Hematopoietic multipotent progenitor cell (in vitro differentiated cells): Measurements from ENCODE around the gene SLC38A11. TPM values are rescaled to one million over a fixed set of nuclear protein-coding genes. Genes with fewer than 3 reads are reported as not detected.
"Not testable (repeated sequence)": the region's sequence is repeated elsewhere in the genome, so short reads cannot be mapped to it uniquely, and the experiment has no call there.

ENCODE experiments used
- DNase-seq, 3 donors: peaks; one replicate each; pipeline ENCODE4 v3.0.0-alpha.2; 2011 to 2015; ENCODE audit warnings: low read depth in 2 of 3, low spot score in 2 of 3
- total RNA-seq: library from RNA; depleted of rRNA; stranded (reverse); fragments of >200 nt; gene quantifications from one replicate; pipeline ENCODE4 v1.2.3, GENCODE V29; 2012

Gene SLC38A11
- total RNA-seq = not detected

- peak in 1 of 3 donors; percentile 16 for DNase-seq
Observed at GRCh38 chr2:164954954-164955701, at the start of gene SLC38A11. Gene SLC38A11, minus strand, starts transcription at chr2:164955525. Its CDS starts 278 bp downstream, at chr2:164955247.

- no peak for DNase-seq
Observed at GRCh38 chr2:165003443-165004130, 48.3 kb upstream of the SLC38A11 start.

- DNase-seq = no peak
Observed at GRCh38 chr2:165002638-165003037, 47.3 kb upstream of the SLC38A11 start.

GRCh38 chr2:164994664-164995299 is 39.5 kb upstream of the SLC38A11 start:
- not testable (repeated sequence) for DNase-seq

- DNase-seq = no peak
Observed at GRCh38 chr2:164993287-164994016, 38.1 kb upstream of the SLC38A11 start.

GRCh38 chr2:164992818-164993217 is 37.5 kb upstream of the SLC38A11 start:
- peak; percentile 16 to 89 (median 75) for DNase-seq

GRCh38 chr2:164992093-164992454 is 36.7 kb upstream of the SLC38A11 start:
- DNase-seq = not testable (repeated sequence)

GRCh38 chr2:164991361-164992092 is 36.2 kb upstream of the SLC38A11 start:
- DNase-seq = not testable (repeated sequence)

GRCh38 chr2:164990953-164991352 is 35.6 kb upstream of the SLC38A11 start:
- DNase-seq = not testable (repeated sequence)

- not testable (repeated sequence) for DNase-seq
Observed at GRCh38 chr2:164988805-164989204, 33.5 kb upstream of the SLC38A11 start.

- not testable (repeated sequence) for DNase-seq
Observed at GRCh38 chr2:164986027-164986426, 30.7 kb upstream of the SLC38A11 start.

GRCh38 chr2:164984428-164984827 is 29.1 kb upstream of the SLC38A11 start:
- DNase-seq = no peak

GRCh38 chr2:164981217-164981990 is 26.1 kb upstream of the SLC38A11 start:
- DNase-seq = no peak

GRCh38 chr2:164980688-164981087 is 25.4 kb upstream of the SLC38A11 start:
- DNase-seq = not testable (repeated sequence)

GRCh38 chr2:164979113-164979512 is 23.8 kb upstream of the SLC38A11 start:
- no peak for DNase-seq

- not testable (repeated sequence) for DNase-seq
Observed at GRCh38 chr2:164976875-164977470, 21.6 kb upstream of the SLC38A11 start.

- no peak for DNase-seq
Observed at GRCh38 chr2:164976301-164976700, 21.0 kb upstream of the SLC38A11 start.

GRCh38 chr2:164975891-164976290 is 20.6 kb upstream of the SLC38A11 start:
- DNase-seq = peak in 1 of 3 donors; percentile 29

- no peak for DNase-seq
Observed at GRCh38 chr2:164974221-164974620, 18.9 kb upstream of the SLC38A11 start.
